Fibroblast of skin of right quadriceps (primary cell): ENCODE data around the gene SEMA4D.
A peak's percentile ranks its signal among the peaks of the same experiment; 100 is the strongest.
"Not testable (repeated sequence)": the region's sequence is repeated elsewhere in the genome, so short reads cannot be mapped to it uniquely, and the experiment has no call there.

ENCODE experiments used
- DNase-seq: peaks from one replicate; pipeline ENCODE4 v3.0.0-alpha.2; 2013

SEMA4D gene

GRCh38 chr9:89382026-89382986 lies 115.6 kb downstream of the SEMA4D start:
- no peak for DNase-seq

GRCh38 chr9:89381308-89381609 lies 116.7 kb downstream of the SEMA4D start:
- DNase-seq, result no peak

- no peak for DNase-seq
These were observed 117.2 kb downstream of the SEMA4D start for GRCh38 chr9:89380437-89381307.

GRCh38 chr9:89379508-89380115 lies 118.3 kb downstream of the SEMA4D start:
- no peak for DNase-seq

GRCh38 chr9:89379031-89379430 lies 118.9 kb downstream of the SEMA4D start:
- no peak for DNase-seq

GRCh38 chr9:89378541-89378940 lies 119.4 kb downstream of the SEMA4D start:
- no peak for DNase-seq

GRCh38 chr9:89377411-89377810 lies 120.5 kb downstream of the SEMA4D start:
- no peak for DNase-seq

GRCh38 chr9:89376741-89377351 lies 121.1 kb downstream of the SEMA4D start:
- no peak for DNase-seq

- no peak for DNase-seq
These were observed 121.6 kb downstream of the SEMA4D start for GRCh38 chr9:89376286-89376685.

- DNase-seq, result no peak
These were observed 122.6 kb downstream of the SEMA4D start for GRCh38 chr9:89375191-89375760.

GRCh38 chr9:89374176-89374575 lies 123.7 kb downstream of the SEMA4D start:
- DNase-seq, result peak; percentile 64

GRCh38 chr9:89372979-89373378 lies 124.9 kb downstream of the SEMA4D start:
- no peak for DNase-seq

- no peak for DNase-seq
These were observed 125.6 kb downstream of the SEMA4D start for GRCh38 chr9:89372230-89372816.

- not testable (repeated sequence) for DNase-seq
These were observed 126.1 kb downstream of the SEMA4D start for GRCh38 chr9:89371791-89372190.

- no peak for DNase-seq
These were observed 127.3 kb downstream of the SEMA4D start for GRCh38 chr9:89370593-89370992.

- DNase-seq, result no peak
These were observed 128.9 kb downstream of the SEMA4D start for GRCh38 chr9:89368978-89369377.

GRCh38 chr9:89368550-89368949 lies 129.4 kb downstream of the SEMA4D start:
- DNase-seq, result no peak

GRCh38 chr9:89367726-89368437 lies 130.0 kb downstream of the SEMA4D start:
- DNase-seq, result no peak

- DNase-seq, result no peak
These were observed 130.6 kb downstream of the SEMA4D start for GRCh38 chr9:89367281-89367680.

- DNase-seq, result no peak
These were observed 131.2 kb downstream of the SEMA4D start for GRCh38 chr9:89366711-89367110.

- DNase-seq, result no peak
These were observed 132.4 kb downstream of the SEMA4D start for GRCh38 chr9:89365532-89365912.
